GM13977 (cell line): ENCODE results near the gene RNF144A.

Source experiments
- DNase-seq: peaks from one replicate; pipeline ENCODE4 v3.0.0; 2012; ENCODE audit warnings: low spot score
- in situ Hi-C: fragments of 300-500 bp; cut with MboI; formaldehyde crosslinking; loops from one replicate; pipeline ENCODE4 v1.12.0; 2022; ENCODE audit warnings: low sequenced_read_pairs, low pct_unique_long_range_greater_than_20kb, mixed read lengths, inconsistent platforms; ENCODE audit not compliant: unreplicated experiment
- TF ChIP-seq, protein P1 (sequence below): IDR thresholded peaks from 2 replicates; pipeline ENCODE4 v1.5.1; 2012; ENCODE audit warnings: mild to moderate bottlenecking, control low read depth; ENCODE audit not compliant: insufficient read depth; ENCODE audit errors: extremely low read depth, missing control alignments

Gene RNF144A

DNA sequence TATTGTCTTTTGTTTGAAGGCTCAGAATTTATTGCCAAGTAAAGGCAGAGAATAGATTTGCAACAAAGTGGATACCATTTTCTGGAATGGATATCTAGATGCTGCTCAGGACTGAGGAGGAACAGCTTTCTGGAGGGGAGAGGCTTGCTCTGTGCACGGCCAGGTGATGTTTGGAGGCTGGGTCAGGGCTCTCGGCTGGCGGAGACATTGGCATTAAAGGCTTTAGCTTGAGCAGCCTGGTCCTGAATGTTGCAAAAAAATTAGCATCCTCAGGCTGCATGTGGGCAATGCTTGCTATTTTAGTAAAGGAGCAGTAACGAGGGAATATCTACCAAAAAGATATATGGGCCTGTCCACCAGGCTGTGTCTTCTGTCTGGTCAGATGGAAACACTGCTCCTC lies 20.4 kb downstream of the RNF144A start:
- TF ChIP-seq, protein P1, sequence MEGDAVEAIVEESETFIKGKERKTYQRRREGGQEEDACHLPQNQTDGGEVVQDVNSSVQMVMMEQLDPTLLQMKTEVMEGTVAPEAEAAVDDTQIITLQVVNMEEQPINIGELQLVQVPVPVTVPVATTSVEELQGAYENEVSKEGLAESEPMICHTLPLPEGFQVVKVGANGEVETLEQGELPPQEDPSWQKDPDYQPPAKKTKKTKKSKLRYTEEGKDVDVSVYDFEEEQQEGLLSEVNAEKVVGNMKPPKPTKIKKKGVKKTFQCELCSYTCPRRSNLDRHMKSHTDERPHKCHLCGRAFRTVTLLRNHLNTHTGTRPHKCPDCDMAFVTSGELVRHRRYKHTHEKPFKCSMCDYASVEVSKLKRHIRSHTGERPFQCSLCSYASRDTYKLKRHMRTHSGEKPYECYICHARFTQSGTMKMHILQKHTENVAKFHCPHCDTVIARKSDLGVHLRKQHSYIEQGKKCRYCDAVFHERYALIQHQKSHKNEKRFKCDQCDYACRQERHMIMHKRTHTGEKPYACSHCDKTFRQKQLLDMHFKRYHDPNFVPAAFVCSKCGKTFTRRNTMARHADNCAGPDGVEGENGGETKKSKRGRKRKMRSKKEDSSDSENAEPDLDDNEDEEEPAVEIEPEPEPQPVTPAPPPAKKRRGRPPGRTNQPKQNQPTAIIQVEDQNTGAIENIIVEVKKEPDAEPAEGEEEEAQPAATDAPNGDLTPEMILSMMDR: no peak
- no peak for DNase-seq
- in situ Hi-C loops: no loop called here

GRCh38 chr2:6939071-6939470 lies 21.9 kb downstream of the RNF144A start:
- TF ChIP-seq, protein P1: no peak
- DNase-seq: no peak
- in situ Hi-C loops: no loop called here

DNA sequence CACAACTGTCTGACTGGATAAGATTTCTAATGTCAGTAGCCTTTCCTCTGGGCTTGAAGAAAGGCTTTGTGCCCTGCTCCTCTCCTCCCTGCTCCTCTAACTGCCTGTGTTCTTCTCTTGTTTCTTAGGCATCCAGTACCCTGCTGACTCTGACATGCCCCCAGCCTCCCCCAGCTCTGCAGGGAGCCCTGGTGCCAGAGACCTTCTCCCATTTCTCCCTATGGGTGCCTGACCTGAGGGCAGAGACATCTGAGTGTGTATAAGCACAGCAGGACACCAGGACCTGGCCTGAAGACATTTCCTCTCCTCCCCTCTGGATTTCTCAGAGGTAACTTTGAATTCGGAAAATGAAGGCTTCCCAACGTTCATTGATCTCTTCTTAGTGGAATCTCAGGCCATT lies 23.6 kb downstream of the RNF144A start:
- TF ChIP-seq, protein P1: no peak
- DNase-seq: no peak
- in situ Hi-C loops: no loop called here

- TF ChIP-seq, protein P1: no peak
- no peak for DNase-seq
- in situ Hi-C loops: no loop called here
Observed at GRCh38 chr2:6941299-6942046, 24.3 kb downstream of the RNF144A start.

- no peak for DNase-seq
- TF ChIP-seq, protein P1: no peak
- in situ Hi-C loops: no loop called here
Observed at GRCh38 chr2:6942848-6943247, 25.6 kb downstream of the RNF144A start.

- TF ChIP-seq, protein P1: no peak
- in situ Hi-C loops: no loop called here
- DNase-seq: no peak
Observed at GRCh38 chr2:6943523-6943922, 26.3 kb downstream of the RNF144A start.
